Stimulated activated CD4-positive, alpha-beta T cell treated with anti-CD3 and anti-CD28 coated beads, TNF-alpha, amount 100 ng/mL, for 48 hours (primary cell): Measurements from ENCODE around the gene KCNMB2.

Source experiments
- DNase-seq, 3 donors: peaks; one replicate each; pipeline ENCODE4 v3.0.0-alpha.2; 2020; ENCODE audit warnings: low read depth in 3 of 3

The KCNMB2 gene

GRCh38 chr3:178568911-178569310, 32.7 kb downstream of the KCNMB2 start:
- DNase-seq: no peak

GRCh38 chr3:178569826-178570225, 33.6 kb downstream of the KCNMB2 start:
- DNase-seq: no peak

GRCh38 chr3:178583963-178584575, 47.8 kb downstream of the KCNMB2 start:
- no peak for DNase-seq

- DNase-seq: no peak
These were observed 48.6 kb downstream of the KCNMB2 start for GRCh38 chr3:178584722-178585380.

GRCh38 chr3:178585454-178585853, 49.2 kb downstream of the KCNMB2 start:
- no peak for DNase-seq

GRCh38 chr3:178586076-178586475, 49.8 kb downstream of the KCNMB2 start:
- DNase-seq: no peak

GRCh38 chr3:178588628-178589027, 52.4 kb downstream of the KCNMB2 start:
- DNase-seq: no peak

GRCh38 chr3:178593786-178594185, 57.5 kb downstream of the KCNMB2 start:
- no peak for DNase-seq

- DNase-seq: no peak
These were observed 61.1 kb downstream of the KCNMB2 start for GRCh38 chr3:178597371-178597770.

- no peak for DNase-seq
These were observed 66.6 kb downstream of the KCNMB2 start for GRCh38 chr3:178602856-178603255.

GRCh38 chr3:178603735-178604134, 67.5 kb downstream of the KCNMB2 start:
- DNase-seq: no peak

GRCh38 chr3:178618197-178618596, 82.0 kb downstream of the KCNMB2 start:
- DNase-seq: no peak

GRCh38 chr3:178618896-178619295, 82.7 kb downstream of the KCNMB2 start:
- DNase-seq: no peak

- DNase-seq: no peak
These were observed 87.5 kb downstream of the KCNMB2 start for GRCh38 chr3:178623666-178624255.

GRCh38 chr3:178624276-178624675, 88.0 kb downstream of the KCNMB2 start:
- DNase-seq: no peak

GRCh38 chr3:178625053-178625600, 88.9 kb downstream of the KCNMB2 start:
- DNase-seq: no peak

GRCh38 chr3:178628037-178628436, 91.8 kb downstream of the KCNMB2 start:
- DNase-seq: no peak

GRCh38 chr3:178629430-178630178, 93.4 kb downstream of the KCNMB2 start:
- no peak for DNase-seq

- DNase-seq: no peak
These were observed 95.7 kb downstream of the KCNMB2 start for GRCh38 chr3:178631950-178632349.

GRCh38 chr3:178634975-178635374, 98.7 kb downstream of the KCNMB2 start:
- DNase-seq: no peak

GRCh38 chr3:178637802-178638201, 101.6 kb downstream of the KCNMB2 start:
- no peak for DNase-seq

- DNase-seq: no peak
These were observed 109.3 kb downstream of the KCNMB2 start for GRCh38 chr3:178645503-178645902.
